HepG2 (cell line): ENCODE data around the gene NDUFB6. TPM values are rescaled to one million over a fixed set of nuclear protein-coding genes. Genes with fewer than 3 reads are reported as not detected.
A peak's percentile ranks its signal among the peaks of the same experiment; 100 is the strongest.

Experiments
- CENPBD1 ChIP-seq: sonication (generic); formaldehyde crosslinking; IDR thresholded peaks from 2 replicates; pipeline ENCODE4 v1.8.0; 2022; ENCODE audit warnings: missing genetic modification reagents, low read depth, mild to moderate bottlenecking, borderline replicate concordance
- ETV5 ChIP-seq: IDR thresholded peaks from 2 replicates; pipeline ENCODE4 v1.6.1; 2018; ENCODE audit warnings: missing biosample characterization, missing genetic modification reagents, inconsistent platforms, borderline replicate concordance
- FOXK2 ChIP-seq: fragments of 450-650 bp; IDR thresholded peaks from 2 replicates; pipeline ENCODE4 v1.6.1; 2016
- HHEX ChIP-seq: IDR thresholded peaks from 2 replicates; pipeline ENCODE4 v1.6.1; 2016; ENCODE audit warnings: control low read depth
- HNRNPH1 ChIP-seq: fragments of 200-400 bp; formaldehyde crosslinking; optimal IDR thresholded peaks from 2 replicates; pipeline ENCODE3; 2017; ENCODE audit warnings: mild to moderate bottlenecking, low read depth, low read length
- HNRNPLL ChIP-seq: fragments of 200-400 bp; formaldehyde crosslinking; IDR thresholded peaks from 2 replicates; pipeline ENCODE4 v1.6.1; 2017; ENCODE audit warnings: mild to moderate bottlenecking, low read depth, low read length; ENCODE audit not compliant: poor library complexity, severe bottlenecking
- MBNL3 ChIP-seq: fragments of 250-450 bp; sonication (Bioruptor Pico); conservative IDR thresholded peaks from 2 replicates; pipeline ENCODE4 v1.8.0; 2022; ENCODE audit warnings: mild to moderate bottlenecking, inconsistent platforms
- MXD3 ChIP-seq: IDR thresholded peaks from 2 replicates; pipeline ENCODE4 v1.6.1; 2016; ENCODE audit warnings: mild to moderate bottlenecking, missing biosample characterization, missing genetic modification reagents
- NCOA2 ChIP-seq: sonication (generic); formaldehyde crosslinking; IDR thresholded peaks from 2 replicates; pipeline ENCODE4 v1.8.0; 2022; ENCODE audit warnings: inconsistent platforms
- PBX3 ChIP-seq: sonication (generic); formaldehyde crosslinking; IDR thresholded peaks from 2 replicates; pipeline ENCODE4 v1.8.1; 2023; ENCODE audit warnings: missing genetic modification reagents, inconsistent platforms, borderline replicate concordance
- RBM39 ChIP-seq: fragments of 200-400 bp; formaldehyde crosslinking; IDR thresholded peaks from one replicate; pipeline ENCODE4 v1.6.1; 2018; ENCODE audit warnings: antibody characterized with exemption, mild to moderate bottlenecking, low read depth, low read length; ENCODE audit not compliant: poor library complexity, severe bottlenecking
- REL ChIP-seq: sonication (generic); formaldehyde crosslinking; conservative IDR thresholded peaks from 2 replicates; pipeline ENCODE4 v1.8.0; 2022; ENCODE audit warnings: mild to moderate bottlenecking, missing genetic modification reagents, moderate library complexity
- ZBTB25 ChIP-seq: IDR thresholded peaks from 2 replicates; pipeline ENCODE4 v1.6.1; 2018; ENCODE audit warnings: missing genetic modification reagents
- ZFP36 ChIP-seq: fragments of 150-350 bp; IDR thresholded peaks from 2 replicates; pipeline ENCODE4 v1.6.1; 2018; ENCODE audit warnings: borderline replicate concordance, low read length, low read depth; ENCODE audit not compliant: partially characterized antibody
- ZNF253 ChIP-seq: sonication (generic); formaldehyde crosslinking; IDR thresholded peaks from 2 replicates; pipeline ENCODE4 v1.8.0; 2022; ENCODE audit warnings: mild to moderate bottlenecking, missing genetic modification reagents, borderline replicate concordance
- ZNF264 ChIP-seq: sonication (generic); formaldehyde crosslinking; IDR thresholded peaks from 2 replicates; pipeline ENCODE4 v1.4.0; 2020; ENCODE audit warnings: missing genetic modification reagents
- ZNF382 ChIP-seq: sonication (generic); formaldehyde crosslinking; IDR thresholded peaks from 2 replicates; pipeline ENCODE4 v1.5.0; 2020; ENCODE audit warnings: missing genetic modification reagents, mild to moderate bottlenecking, borderline replicate concordance
- ZNF530 ChIP-seq: sonication (generic); formaldehyde crosslinking; IDR thresholded peaks from 2 replicates; pipeline ENCODE4 v1.5.0; 2020; ENCODE audit warnings: low read depth, mild to moderate bottlenecking, missing genetic modification reagents
- ZNF639 ChIP-seq: conservative IDR thresholded peaks from 2 replicates; pipeline ENCODE4 v1.6.1; 2018; ENCODE audit warnings: missing genetic modification reagents
- ZNF720 ChIP-seq: sonication (generic); formaldehyde crosslinking; IDR thresholded peaks from 2 replicates; pipeline ENCODE4 v1.4.0; 2020; ENCODE audit warnings: missing genetic modification reagents
- ZNF782 ChIP-seq: sonication (generic); formaldehyde crosslinking; IDR thresholded peaks from 2 replicates; pipeline ENCODE4 v1.4.0; 2020; ENCODE audit warnings: missing genetic modification reagents, mild to moderate bottlenecking, borderline replicate concordance
- ZNF792 ChIP-seq: IDR thresholded peaks from 2 replicates; pipeline ENCODE4 v1.6.1; 2016
- ZSCAN29 ChIP-seq: sonication (generic); formaldehyde crosslinking; conservative IDR thresholded peaks from 2 replicates; pipeline ENCODE4 v1.4.0; 2020; ENCODE audit warnings: mild to moderate bottlenecking, missing genetic modification reagents
- ZUFSP ChIP-seq: sonication (generic); formaldehyde crosslinking; IDR thresholded peaks from 2 replicates; pipeline ENCODE4 v1.9.0; 2021; ENCODE audit warnings: missing genetic modification reagents, mild to moderate bottlenecking, borderline replicate concordance
- polyA plus RNA-seq, 8 experiments: library from polyadenylated mRNA; depleted of rRNA in 3 of 8; stranded (reverse) in 7 of 8; unstranded in 1 of 8; fragments of >200 nt; fragmentation: Illumina TruSeq in 4 of 8; extraction: Trizol in 4 of 8; gene quantifications; 2 replicates each; pipeline versions ENCODE4 v1.2.1 to v1.2.3, GENCODE V29; 2011 to 2016; ENCODE audit warnings: low read depth in 4 of 8, missing spikeins in 1 of 8, mixed read lengths in 1 of 8; ENCODE audit not compliant: insufficient read depth in 1 of 8
- total RNA-seq, 5 experiments: library from RNA; depleted of rRNA; stranded (reverse); fragments of >200 nt; fragmentation: Illumina TruSeq; extraction: Trizol; gene quantifications; 2 replicates each; pipeline ENCODE4 v1.2.3, GENCODE V29; 2016; ENCODE audit warnings: low read depth in 1 of 5

NDUFB6 gene
- total and polyA plus RNA-seq, 2 of the 13 experiments (the other 11 are each of a cell fraction or from before 2014, with no cell fraction given), result 31.2 to 81.9 TPM

GRCh38 chr9:32552172-32552872 lies 20.6 kb downstream of the NDUFB6 start, which contains the start of the genes SMIM27 and TOPORS (continued):
- no peak for TF ChIP-seq MBNL3 (CRISPR knock-in tag)
- TF ChIP-seq ZBTB25 (CRISPR knock-in tag), result peak; percentile 42; the same call in 1 of the 2 replicates
- TF ChIP-seq HHEX, result no peak
- no peak for TF ChIP-seq PBX3 (CRISPR knock-in tag)
- peak; percentile 74; the same call in 1 of the 2 replicates for TF ChIP-seq ZNF264 (CRISPR knock-in tag)
- TF ChIP-seq MXD3, result peak; percentile 87
- TF ChIP-seq ZNF253 (CRISPR knock-in tag), result no peak
- no peak for TF ChIP-seq CENPBD1 (CRISPR knock-in tag)
- TF ChIP-seq ZFP36, result no peak
- peak; percentile 97 for TF ChIP-seq HNRNPLL
- TF ChIP-seq ZNF792, result peak; percentile 31
- TF ChIP-seq ZNF782 (CRISPR knock-in tag), result 0 out of 2 replicates have a peak, but pooled peaks have one; percentile 63
- TF ChIP-seq ZSCAN29 (CRISPR knock-in tag), result 0 out of 2 replicates have a peak, but pooled peaks have one; percentile 23
- no peak for TF ChIP-seq ZNF530 (CRISPR knock-in tag)
- no peak for TF ChIP-seq ZNF382
- TF ChIP-seq ETV5 (CRISPR knock-in tag), result peak; percentile 53; the same call in 1 of the 2 replicates
- TF ChIP-seq HNRNPH1, result no peak
- no peak for TF ChIP-seq FOXK2
- no peak for TF ChIP-seq ZUFSP (CRISPR knock-in tag)
- no peak for TF ChIP-seq ZNF720
- peak; percentile 60; the same call in 1 of the 2 replicates for TF ChIP-seq REL (CRISPR knock-in tag)
- TF ChIP-seq ZNF639, result 0 out of 2 replicates have a peak, but pooled peaks have one; percentile 18
- TF ChIP-seq RBM39, result peak; percentile 92
- no peak; the same call in 1 of the 2 replicates for TF ChIP-seq NCOA2
